WERI-Rb-1 (cell line): ENCODE results near the gene SFTPB.

Experiments used
- DNase-seq: peaks from one replicate; pipeline ENCODE4 v3.0.0-alpha.2; 2020
- H3K27ac ChIP-seq: fragments of 250-450 bp; sonication (Bioruptor Pico); 2 replicates; pipeline ENCODE4 v1.5.1; 2020; ENCODE audit warnings: mild to moderate bottlenecking, moderate library complexity
- H3K27me3 ChIP-seq: fragments of 250-450 bp; sonication (Bioruptor Pico); 2 replicates; pipeline ENCODE4 v1.5.1; 2021; ENCODE audit warnings: mild to moderate bottlenecking, low read depth, moderate library complexity; ENCODE audit not compliant: insufficient read depth, severe bottlenecking
- H3K36me3 ChIP-seq: fragments of 250-450 bp; sonication (Bioruptor Pico); 2 replicates; pipeline ENCODE4 v1.5.1; 2020; ENCODE audit warnings: mild to moderate bottlenecking, moderate library complexity
- H3K4me3 ChIP-seq: 2 replicates; pipeline ENCODE4 v1.5.1; 2011; ENCODE audit warnings: low read depth, mild to moderate bottlenecking, control low read depth, low read length
- H3K9me3 ChIP-seq: fragments of 250-450 bp; sonication (Bioruptor Pico); 2 replicates; pipeline ENCODE4 v1.5.1; 2021; ENCODE audit warnings: mild to moderate bottlenecking, moderate library complexity; ENCODE audit not compliant: severe bottlenecking
- CTCF ChIP-seq: IDR thresholded peaks from 2 replicates; pipeline ENCODE4 v1.5.1; 2011; ENCODE audit warnings: low read depth, mild to moderate bottlenecking, control low read depth, inconsistent platforms, low read length

SFTPB gene

DNA sequence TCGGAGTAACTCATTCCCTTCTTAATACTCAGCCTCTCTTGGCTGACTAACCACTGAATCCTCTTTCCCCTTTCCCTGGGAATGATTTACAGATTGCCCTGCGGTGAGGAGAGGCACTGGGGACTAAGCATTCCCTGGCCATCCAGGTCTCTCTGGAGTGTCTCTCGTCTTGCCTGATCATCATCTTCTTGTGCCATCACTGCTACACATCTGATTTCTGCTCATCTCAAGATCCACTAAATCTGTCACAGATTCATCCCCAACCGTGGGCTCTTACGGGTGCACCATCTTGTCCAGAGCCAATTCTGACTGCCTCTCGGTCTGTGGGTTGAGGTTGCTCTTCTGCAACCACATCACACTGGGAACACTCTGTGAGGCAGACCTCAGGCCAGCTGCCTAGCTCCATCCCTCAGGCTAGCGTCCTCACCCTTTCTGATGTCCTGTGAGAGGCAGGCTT, 12.0 kb downstream of the SFTPB start:
- H3K4me3 ChIP-seq: no peak overlapping the region
- H3K36me3 ChIP-seq: peaks cover 25% of the 10 kb centered on the region
- H3K27me3 ChIP-seq: no peaks in the 10 kb centered on the region
- TF ChIP-seq CTCF: no peak
- DNase-seq: no peak
- H3K27ac ChIP-seq: no peak overlapping the region
- no peaks in the 10 kb centered on the region for H3K9me3 ChIP-seq

DNA sequence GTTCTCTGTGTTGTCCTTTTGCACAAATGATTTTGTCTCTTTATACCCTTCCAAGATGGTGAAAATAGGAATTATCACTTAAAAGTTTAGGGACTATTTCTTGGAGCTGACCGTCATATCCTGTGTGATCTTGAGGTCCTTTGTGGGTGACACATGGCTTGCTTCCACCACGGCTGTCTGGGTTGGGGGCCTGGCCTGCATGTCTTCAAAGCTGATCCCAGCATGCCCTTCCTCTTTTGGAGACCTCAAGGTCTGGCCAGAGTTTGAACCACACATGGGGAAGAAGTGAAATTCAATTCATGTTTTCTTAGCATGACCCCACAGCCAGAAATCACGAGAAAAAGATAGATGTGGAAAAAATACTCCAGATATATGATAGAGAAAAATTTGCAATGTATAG, 14.0 kb downstream of the SFTPB start:
- no peaks in the 10 kb centered on the region for H3K27me3 ChIP-seq
- no peak for DNase-seq
- H3K9me3 ChIP-seq: no peaks in the 10 kb centered on the region
- TF ChIP-seq CTCF: no peak
- peaks cover 44% of the 10 kb centered on the region for H3K36me3 ChIP-seq
- no peak overlapping the region for H3K27ac ChIP-seq
- no peak overlapping the region for H3K4me3 ChIP-seq

DNA sequence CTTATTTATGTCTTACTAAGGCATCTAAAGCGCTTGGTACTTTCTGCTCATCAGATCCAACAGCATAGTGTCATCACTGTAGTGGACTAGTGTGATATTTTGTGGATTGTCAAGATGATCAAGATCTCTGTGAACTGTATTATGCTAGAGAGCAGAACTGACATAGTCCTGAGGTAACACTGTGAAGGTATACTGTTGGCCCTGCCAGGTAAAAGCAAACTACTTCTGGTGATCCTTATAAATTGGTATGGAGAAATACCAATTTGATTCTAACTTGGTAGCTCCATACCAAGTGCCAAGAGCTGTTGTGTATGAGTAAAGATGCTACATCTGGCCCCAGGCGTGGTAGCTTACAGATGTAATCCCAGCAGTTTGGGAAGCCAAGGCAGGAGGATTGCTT, 15.9 kb downstream of the SFTPB start:
- Histone ChIP-seq H3K27me3 (no peaks in the 10 kb centered on the region), H3K36me3 (peaks cover 63% of the 10 kb centered on the region), H3K27ac (no peak overlapping the region), H3K9me3 (no peaks in the 10 kb centered on the region), H3K4me3 (no peak overlapping the region)
- TF ChIP-seq CTCF: no peak
- DNase-seq: no peak

DNA sequence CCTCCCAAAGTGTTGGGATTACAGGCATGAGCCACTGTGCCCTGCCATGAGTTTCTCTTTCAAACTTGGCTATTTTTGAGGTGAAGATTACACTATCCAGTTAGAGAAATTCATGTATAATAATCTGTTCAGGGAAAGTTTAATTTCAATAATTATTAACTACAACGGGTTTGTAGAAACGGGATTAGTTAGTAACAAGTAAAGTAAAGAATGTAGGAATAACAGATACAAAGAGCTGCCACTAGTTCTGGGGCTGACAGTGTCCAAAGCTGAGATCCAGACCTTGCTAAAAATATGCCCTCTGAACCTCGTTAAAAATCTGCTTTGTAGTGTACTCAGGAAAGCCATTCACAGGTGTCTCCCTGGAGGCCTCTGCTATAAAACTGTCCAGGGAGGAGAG, 16.9 kb downstream of the SFTPB start:
- H3K36me3 ChIP-seq: peaks cover 71% of the 10 kb centered on the region

GRCh38 chr2:85650456-85650855, 17.5 kb downstream of the SFTPB start:
- H3K9me3 ChIP-seq: no peaks in the 10 kb centered on the region
- no peaks in the 10 kb centered on the region for H3K27me3 ChIP-seq
- DNase-seq: no peak
- no peak overlapping the region for H3K4me3 ChIP-seq
- peaks cover 74% of the 10 kb centered on the region for H3K36me3 ChIP-seq
- TF ChIP-seq CTCF: no peak
- no peak overlapping the region for H3K27ac ChIP-seq

More for the DNA sequence above, 16.9 kb downstream of the SFTPB start:
- no peaks in the 10 kb centered on the region for H3K27me3 ChIP-seq
- no peak for TF ChIP-seq CTCF
- H3K9me3 ChIP-seq: no peaks in the 10 kb centered on the region
- no peak for DNase-seq
- H3K27ac ChIP-seq: no peak overlapping the region
- no peak overlapping the region for H3K4me3 ChIP-seq
